GM12878 (cell line): ENCODE data around the gene PSMB1.

Experiments used
- CHD2 ChIP-seq: IDR thresholded peaks from 2 replicates; pipeline ENCODE4 v1.6.1; 2011; ENCODE audit warnings: low read depth, low read length, improper control_type of control experiment, borderline replicate concordance
- MTA2 ChIP-seq: fragments of 450-650 bp; IDR thresholded peaks from 2 replicates; pipeline ENCODE4 v1.6.1; 2016; ENCODE audit warnings: low read depth, mild to moderate bottlenecking, moderate library complexity
- POU2F2 ChIP-seq: IDR thresholded peaks from 3 replicates; pipeline ENCODE4 v1.6.1; 2011; ENCODE audit warnings: low read depth, mild to moderate bottlenecking, low read length, borderline replicate concordance
- TF ChIP-seq, protein P1 (sequence below), 3 experiments: IDR thresholded peaks in 2 of 3; conservative IDR thresholded peaks in 1 of 3; 2 replicates each; pipeline ENCODE4 v1.5.1; 2011; ENCODE audit warnings: low read depth in 3 of 3, low read length in 3 of 3, mild to moderate bottlenecking in 3 of 3, control low read depth in 2 of 3, moderate library complexity in 2 of 3, inconsistent platforms in 1 of 3, mixed read lengths in 1 of 3; ENCODE audit not compliant: control insufficient read depth in 2 of 3, insufficient read depth in 1 of 3; ENCODE audit errors: extremely low read depth in 1 of 3

- TF ChIP-seq MTA2 = no peak
- TF ChIP-seq POU2F2 = no peak
- no peak for TF ChIP-seq CHD2
- TF ChIP-seq, protein P1, sequence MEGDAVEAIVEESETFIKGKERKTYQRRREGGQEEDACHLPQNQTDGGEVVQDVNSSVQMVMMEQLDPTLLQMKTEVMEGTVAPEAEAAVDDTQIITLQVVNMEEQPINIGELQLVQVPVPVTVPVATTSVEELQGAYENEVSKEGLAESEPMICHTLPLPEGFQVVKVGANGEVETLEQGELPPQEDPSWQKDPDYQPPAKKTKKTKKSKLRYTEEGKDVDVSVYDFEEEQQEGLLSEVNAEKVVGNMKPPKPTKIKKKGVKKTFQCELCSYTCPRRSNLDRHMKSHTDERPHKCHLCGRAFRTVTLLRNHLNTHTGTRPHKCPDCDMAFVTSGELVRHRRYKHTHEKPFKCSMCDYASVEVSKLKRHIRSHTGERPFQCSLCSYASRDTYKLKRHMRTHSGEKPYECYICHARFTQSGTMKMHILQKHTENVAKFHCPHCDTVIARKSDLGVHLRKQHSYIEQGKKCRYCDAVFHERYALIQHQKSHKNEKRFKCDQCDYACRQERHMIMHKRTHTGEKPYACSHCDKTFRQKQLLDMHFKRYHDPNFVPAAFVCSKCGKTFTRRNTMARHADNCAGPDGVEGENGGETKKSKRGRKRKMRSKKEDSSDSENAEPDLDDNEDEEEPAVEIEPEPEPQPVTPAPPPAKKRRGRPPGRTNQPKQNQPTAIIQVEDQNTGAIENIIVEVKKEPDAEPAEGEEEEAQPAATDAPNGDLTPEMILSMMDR (IDR thresholded peaks at IDR 0.05 in 2 of 3, conservative IDR thresholded peaks at IDR 0.05 in 1 of 3; ENCODE audit: control insufficient read depth in 2 of 3, extremely low read depth in 1 of 3, insufficient read depth in 1 of 3, low read depth in 3 of 3, low read length in 3 of 3) = no peak
These were observed 20.1 kb downstream of the PSMB1 start for GRCh38 chr6:170532867-170533488.
